Neural cell (in vitro differentiated cells): ENCODE measurements around the gene PDE8B.
"Not testable (repeated sequence)": the region's sequence is repeated elsewhere in the genome, so short reads cannot be mapped to it uniquely, and the experiment has no call there.

ENCODE experiments used
- EP300 ChIP-seq: fragments of 450-650 bp; conservative IDR thresholded peaks from 2 replicates; pipeline ENCODE4 v1.6.1; 2014; ENCODE audit warnings: antibody characterized with exemption, mild to moderate bottlenecking, moderate library complexity; ENCODE audit not compliant: poor library complexity, severe bottlenecking
- EZH2 ChIP-seq: fragments of 200-600, 300-800 bp; shearing (Covaris generic), sonication (generic); IDR thresholded peaks from 2 replicates; pipeline ENCODE4 v1.6.1; 2014; ENCODE audit warnings: antibody characterized with exemption, low read length, borderline replicate concordance, mild to moderate bottlenecking; ENCODE audit not compliant: insufficient read depth, poor library complexity, severe bottlenecking
- MXI1 ChIP-seq: fragments of 450-650 bp; conservative IDR thresholded peaks from 2 replicates; pipeline ENCODE4 v1.6.1; 2014; ENCODE audit warnings: antibody characterized with exemption, mild to moderate bottlenecking; ENCODE audit not compliant: poor library complexity, severe bottlenecking
- POLR2AphosphoS5 ChIP-seq: IDR thresholded peaks from 2 replicates; pipeline ENCODE4 v1.6.1; 2012
- RAD21 ChIP-seq: fragments of 450-650 bp; conservative IDR thresholded peaks from 2 replicates; pipeline ENCODE4 v1.6.1; 2014; ENCODE audit warnings: antibody characterized with exemption, mild to moderate bottlenecking, moderate library complexity
- REST ChIP-seq: IDR thresholded peaks from 2 replicates; pipeline ENCODE4 v1.6.1; 2012; ENCODE audit warnings: borderline replicate concordance
- SMC3 ChIP-seq: fragments of 450-650 bp; conservative IDR thresholded peaks from 2 replicates; pipeline ENCODE4 v1.6.1; 2014; ENCODE audit warnings: antibody characterized with exemption, mild to moderate bottlenecking, moderate library complexity; ENCODE audit not compliant: poor library complexity
- TAF1 ChIP-seq: IDR thresholded peaks from 2 replicates; pipeline ENCODE4 v1.6.1; 2012; ENCODE audit warnings: low read depth
- TF ChIP-seq, protein P1 (sequence below): fragments of 450-650 bp; IDR thresholded peaks from 2 replicates; pipeline ENCODE4 v1.5.1; 2014; ENCODE audit warnings: antibody characterized with exemption, mild to moderate bottlenecking, moderate library complexity; ENCODE audit not compliant: poor library complexity, severe bottlenecking

- TF ChIP-seq, protein P1, sequence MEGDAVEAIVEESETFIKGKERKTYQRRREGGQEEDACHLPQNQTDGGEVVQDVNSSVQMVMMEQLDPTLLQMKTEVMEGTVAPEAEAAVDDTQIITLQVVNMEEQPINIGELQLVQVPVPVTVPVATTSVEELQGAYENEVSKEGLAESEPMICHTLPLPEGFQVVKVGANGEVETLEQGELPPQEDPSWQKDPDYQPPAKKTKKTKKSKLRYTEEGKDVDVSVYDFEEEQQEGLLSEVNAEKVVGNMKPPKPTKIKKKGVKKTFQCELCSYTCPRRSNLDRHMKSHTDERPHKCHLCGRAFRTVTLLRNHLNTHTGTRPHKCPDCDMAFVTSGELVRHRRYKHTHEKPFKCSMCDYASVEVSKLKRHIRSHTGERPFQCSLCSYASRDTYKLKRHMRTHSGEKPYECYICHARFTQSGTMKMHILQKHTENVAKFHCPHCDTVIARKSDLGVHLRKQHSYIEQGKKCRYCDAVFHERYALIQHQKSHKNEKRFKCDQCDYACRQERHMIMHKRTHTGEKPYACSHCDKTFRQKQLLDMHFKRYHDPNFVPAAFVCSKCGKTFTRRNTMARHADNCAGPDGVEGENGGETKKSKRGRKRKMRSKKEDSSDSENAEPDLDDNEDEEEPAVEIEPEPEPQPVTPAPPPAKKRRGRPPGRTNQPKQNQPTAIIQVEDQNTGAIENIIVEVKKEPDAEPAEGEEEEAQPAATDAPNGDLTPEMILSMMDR = not testable (repeated sequence)
- not testable (repeated sequence) for TF ChIP-seq MXI1, EZH2, REST, RAD21, TAF1, POLR2AphosphoS5, SMC3, EP300
Observed at GRCh38 chr5:77386340-77386739, 175.9 kb downstream of the PDE8B start.
